AG09319 (cell line): Measurements from ENCODE around the gene MRTFB.

Experiments
- DNase-seq: peaks from one replicate; pipeline ENCODE4 v3.0.0-alpha.2; 2010; ENCODE audit warnings: low read depth; ENCODE audit errors: extremely low read depth
- TF ChIP-seq, protein P1 (sequence below): IDR thresholded peaks from 2 replicates; pipeline ENCODE4 v1.5.1; 2011; ENCODE audit warnings: low read depth, mild to moderate bottlenecking, inconsistent platforms, low read length, moderate library complexity

The MRTFB gene

DNA sequence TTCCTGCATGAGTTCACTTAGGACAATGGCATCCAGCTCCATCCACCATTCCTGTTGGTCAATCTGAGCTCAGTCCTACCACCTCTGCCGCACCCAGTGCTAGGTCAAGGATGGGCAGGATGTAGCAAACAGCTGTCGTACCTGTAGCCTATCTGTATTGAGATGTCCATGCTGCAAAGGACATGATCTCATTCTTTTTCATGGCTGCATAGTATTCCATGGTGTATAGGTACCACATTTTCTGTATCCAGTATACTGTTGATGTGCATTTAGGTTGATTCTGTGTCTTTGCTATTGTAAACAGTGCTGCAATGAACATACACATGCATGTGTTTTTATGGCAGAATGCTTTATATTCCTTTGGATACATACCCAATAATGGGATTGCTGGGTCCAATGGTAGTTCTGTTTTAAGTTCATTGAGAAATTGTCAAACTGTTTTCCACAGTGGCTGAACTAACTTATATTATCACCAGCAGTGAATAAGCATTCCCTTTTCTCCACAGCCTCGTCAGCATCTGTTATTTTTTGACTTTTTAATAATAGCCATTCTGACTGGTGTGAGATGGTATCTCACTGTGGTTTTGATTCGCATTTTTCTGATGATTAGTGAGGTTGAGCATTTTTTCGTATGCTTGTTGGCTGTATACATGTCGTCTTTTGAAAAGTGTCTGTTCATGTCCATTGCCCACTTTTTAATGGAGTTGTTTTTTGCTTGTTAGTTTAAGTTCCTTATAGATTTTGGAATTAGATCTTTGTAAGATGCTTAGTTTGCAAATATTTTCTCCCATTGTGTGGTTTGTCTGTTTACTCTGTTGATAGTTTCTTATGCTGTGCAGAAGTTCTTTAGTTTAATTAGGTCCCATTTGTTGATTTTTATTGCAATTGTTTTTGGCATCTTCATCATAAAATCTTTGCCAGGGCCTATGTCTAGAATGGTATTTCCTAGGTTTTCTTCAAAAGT is 7.2 kb upstream of the MRTFB start:
- no peak for DNase-seq
- TF ChIP-seq, protein P1, sequence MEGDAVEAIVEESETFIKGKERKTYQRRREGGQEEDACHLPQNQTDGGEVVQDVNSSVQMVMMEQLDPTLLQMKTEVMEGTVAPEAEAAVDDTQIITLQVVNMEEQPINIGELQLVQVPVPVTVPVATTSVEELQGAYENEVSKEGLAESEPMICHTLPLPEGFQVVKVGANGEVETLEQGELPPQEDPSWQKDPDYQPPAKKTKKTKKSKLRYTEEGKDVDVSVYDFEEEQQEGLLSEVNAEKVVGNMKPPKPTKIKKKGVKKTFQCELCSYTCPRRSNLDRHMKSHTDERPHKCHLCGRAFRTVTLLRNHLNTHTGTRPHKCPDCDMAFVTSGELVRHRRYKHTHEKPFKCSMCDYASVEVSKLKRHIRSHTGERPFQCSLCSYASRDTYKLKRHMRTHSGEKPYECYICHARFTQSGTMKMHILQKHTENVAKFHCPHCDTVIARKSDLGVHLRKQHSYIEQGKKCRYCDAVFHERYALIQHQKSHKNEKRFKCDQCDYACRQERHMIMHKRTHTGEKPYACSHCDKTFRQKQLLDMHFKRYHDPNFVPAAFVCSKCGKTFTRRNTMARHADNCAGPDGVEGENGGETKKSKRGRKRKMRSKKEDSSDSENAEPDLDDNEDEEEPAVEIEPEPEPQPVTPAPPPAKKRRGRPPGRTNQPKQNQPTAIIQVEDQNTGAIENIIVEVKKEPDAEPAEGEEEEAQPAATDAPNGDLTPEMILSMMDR = no peak

DNA sequence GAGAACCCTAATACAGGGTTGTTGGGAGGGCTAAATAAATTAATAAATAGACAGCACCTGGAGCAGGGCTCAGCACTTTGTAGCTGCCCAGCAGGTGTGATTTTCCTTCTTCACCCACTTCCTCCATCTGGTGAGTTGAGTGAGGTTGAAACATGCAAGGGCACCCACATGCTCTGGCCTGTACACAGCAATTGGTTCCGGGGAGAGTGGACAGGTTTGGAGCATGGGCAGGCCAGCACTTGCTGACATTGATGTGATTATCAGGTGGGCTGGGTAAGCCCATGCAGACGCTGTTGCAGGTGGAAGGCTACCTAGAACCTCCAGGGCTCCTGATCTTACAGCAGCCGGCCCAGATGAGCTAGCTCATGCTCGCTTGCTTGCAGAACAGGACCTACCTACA is 1.3 kb upstream of the MRTFB start:
- TF ChIP-seq, protein P1 = no peak

DNA sequence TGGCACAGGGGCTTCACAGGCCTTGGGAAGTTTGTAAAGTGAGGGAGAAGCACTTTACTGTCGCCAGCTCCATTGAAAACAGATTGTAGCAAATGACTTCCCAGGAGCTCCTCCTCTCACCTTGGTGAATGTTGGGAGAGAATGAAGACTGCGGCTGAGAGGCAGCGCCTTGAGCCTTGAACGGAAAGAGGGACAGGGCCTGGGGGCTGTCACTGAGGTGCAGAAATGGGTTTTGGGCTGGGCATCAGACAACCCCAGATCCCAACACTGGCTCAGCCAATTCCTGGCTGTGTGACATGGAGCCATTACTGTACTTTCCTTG is 603 bp upstream of the MRTFB start:
- TF ChIP-seq, protein P1 = no peak
- DNase-seq = no peak

More for the DNA sequence above, 1.3 kb upstream of the MRTFB start:
- no peak for DNase-seq

DNA sequence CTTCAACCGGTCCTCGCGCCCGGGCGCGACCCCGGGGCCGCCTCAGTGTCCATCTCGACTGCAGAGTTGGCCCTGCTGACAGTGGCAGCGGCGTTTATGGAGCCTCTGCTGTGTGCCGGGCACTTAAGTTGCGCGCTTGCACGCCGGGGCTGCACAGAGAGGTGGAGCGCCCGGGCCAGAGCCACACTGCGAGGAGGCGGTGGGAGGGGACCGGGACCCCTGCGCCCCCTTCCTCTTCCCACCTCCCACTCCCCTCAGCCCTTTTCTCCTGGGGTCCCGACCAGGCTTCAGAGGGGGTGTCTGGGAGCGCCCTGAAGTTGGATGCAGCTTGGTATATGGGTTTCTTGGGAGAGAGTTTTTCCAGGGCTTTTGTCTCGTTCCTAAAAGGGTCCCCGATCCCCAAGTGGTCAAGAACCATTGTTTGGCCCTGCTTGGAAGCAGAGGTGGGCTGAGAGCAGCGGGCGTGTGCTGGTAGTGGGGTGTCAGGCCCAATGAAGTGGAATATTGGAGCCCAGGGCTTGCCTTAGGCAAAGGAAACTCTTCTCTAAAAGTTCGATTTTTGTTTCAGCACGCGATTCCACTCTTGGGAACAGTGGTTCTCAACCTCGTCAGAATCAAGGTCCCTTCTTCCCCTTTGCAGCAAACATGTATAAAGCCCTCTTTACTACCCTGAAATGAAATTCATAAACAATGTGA is 605 bp downstream of the MRTFB start:
- TF ChIP-seq, protein P1 = no peak
- DNase-seq = no peak

DNA sequence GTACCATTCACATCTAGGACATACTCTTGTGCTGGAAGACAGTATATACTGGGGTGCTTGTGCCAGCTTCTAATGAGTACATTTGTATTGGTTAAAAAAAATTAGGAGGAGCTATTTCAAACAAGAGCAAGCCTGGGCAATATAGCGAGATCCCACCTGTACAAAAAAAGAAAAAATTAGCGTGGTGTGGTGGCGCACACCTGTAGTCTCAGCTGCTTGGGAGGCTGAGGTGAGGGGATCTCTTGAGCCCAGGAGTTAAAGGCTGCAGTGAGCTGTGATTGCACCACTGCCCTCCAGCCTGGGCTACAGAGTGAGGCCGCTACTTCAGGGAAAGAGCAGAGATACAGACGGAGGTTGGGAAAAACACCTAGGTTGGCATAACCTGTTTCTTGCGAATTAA is 1.2 kb downstream of the MRTFB start:
- no peak for DNase-seq
- TF ChIP-seq, protein P1 = no peak

DNA sequence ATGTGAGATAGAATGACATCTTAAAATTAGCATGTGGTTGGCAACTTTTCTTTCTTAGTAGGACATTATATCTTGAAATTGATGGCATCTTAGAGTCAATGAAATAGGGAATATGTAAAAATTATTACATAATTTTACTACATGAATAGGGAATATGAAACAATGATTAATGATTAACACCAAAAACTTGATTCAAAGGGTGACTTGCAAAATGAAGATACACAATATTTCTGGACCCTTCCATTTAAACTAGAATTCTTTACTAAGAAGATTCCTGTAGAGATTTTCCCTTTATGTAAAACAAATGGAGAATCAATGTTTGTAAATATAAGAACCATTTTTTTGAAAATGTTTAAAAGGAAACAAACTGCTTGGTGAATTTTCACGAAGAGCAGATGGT is 3.4 kb downstream of the MRTFB start:
- TF ChIP-seq, protein P1 = no peak
- DNase-seq = no peak

DNA sequence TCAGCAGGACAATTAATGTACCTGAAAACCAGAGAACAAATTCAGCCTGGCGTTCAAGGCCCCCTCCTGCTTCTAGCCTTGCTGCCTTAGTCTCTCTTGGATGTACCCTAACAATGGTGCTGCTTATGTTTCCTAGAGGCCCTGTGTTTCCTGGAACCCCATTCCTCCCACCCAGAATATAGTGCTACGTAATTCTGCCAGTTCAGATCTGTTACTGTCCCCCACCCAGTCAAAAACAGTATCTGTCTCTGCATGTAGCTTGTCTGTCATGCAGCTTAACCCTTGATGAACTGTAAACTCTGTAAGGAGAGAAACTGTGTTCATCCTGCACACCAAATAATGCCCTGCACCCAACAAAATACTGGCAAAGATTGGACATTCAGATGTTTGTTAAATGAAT is 6.8 kb downstream of the MRTFB start:
- DNase-seq = no peak
- TF ChIP-seq, protein P1 = no peak
